WI38 (cell line): ENCODE results near the gene PSD.

ENCODE experiments used
- H3K4me3 ChIP-seq: 2 replicates; pipeline ENCODE4 v1.5.1; 2011; ENCODE audit warnings: low read depth, mild to moderate bottlenecking, control low read depth, low read length
- CTCF ChIP-seq: IDR thresholded peaks from 2 replicates; pipeline ENCODE4 v1.5.1; 2012; ENCODE audit warnings: low read depth, mild to moderate bottlenecking, control low read depth, low read length

The PSD gene

GRCh38 chr10:102451105-102451969, 32.8 kb upstream of the PSD start, which contains the start of gene C10orf95:
C10orf95 (minus strand) TSS chr10:102451543; CDS start chr10:102451093, 450 bp downstream.
- H3K4me3 ChIP-seq = peak within 1 kb of the TSS; percentile 65
- no peak for TF ChIP-seq CTCF

- H3K4me3 ChIP-seq = peak overlapping the region; percentile 65
- no peak for TF ChIP-seq CTCF
These were observed 32.0 kb upstream of the PSD start for GRCh38 chr10:102450374-102451104.

GRCh38 chr10:102450124-102450373, 31.5 kb upstream of the PSD start:
- no peak for TF ChIP-seq CTCF
- H3K4me3 ChIP-seq = peak overlapping the region; percentile 65

GRCh38 chr10:102449321-102450123, 30.9 kb upstream of the PSD start:
- peak overlapping the region; percentile 65 for H3K4me3 ChIP-seq
- no peak for TF ChIP-seq CTCF

- no peak for TF ChIP-seq CTCF
- no peak overlapping the region for H3K4me3 ChIP-seq
These were observed 26.3 kb upstream of the PSD start for GRCh38 chr10:102444851-102445250.

- H3K4me3 ChIP-seq = no peak overlapping the region
These were observed 19.8 kb upstream of the PSD start for GRCh38 chr10:102438374-102438773.

More at GRCh38 chr10:102438374-102438773, 19.8 kb upstream of the PSD start:
- no peak for TF ChIP-seq CTCF
